ENCODE results near the gene FDXR.

The FDXR gene

DNA sequence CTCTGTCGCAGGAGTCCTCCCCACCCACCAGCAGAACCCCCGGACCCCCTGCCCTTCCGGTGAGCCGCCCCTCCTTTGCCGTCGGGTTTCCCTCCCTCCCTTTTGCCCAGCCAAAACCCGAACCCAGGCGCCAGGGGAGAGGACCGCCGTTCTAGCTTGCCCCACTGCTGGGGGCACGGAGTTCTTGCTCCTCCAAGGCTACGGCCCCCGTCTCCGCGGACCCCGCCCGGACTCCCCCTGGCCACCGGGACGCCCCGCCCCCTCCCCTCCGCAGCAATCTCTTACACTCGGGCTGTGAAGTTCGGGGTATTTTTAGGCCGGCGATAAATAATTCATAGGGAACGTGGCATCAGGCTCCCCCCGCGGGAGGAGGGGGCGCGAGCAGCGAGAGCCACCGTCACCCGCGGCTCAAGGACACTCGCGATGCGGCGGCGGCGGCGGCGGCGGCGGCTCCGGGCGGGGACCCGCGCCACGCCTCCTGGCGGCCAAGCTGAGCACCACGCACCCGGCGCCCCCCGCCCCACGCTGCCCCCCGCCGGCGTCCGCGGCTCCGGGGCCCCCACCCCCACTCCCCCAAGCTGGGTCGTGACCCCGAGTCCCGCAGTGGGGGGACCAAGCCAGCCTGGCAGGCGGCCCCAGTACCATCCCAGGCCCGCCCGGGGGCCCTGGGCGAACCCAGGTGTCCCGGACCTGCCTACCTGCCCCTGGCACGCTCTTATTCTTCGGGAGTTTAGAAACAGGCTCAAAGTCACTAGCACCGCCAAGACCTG, 13.2 kb downstream of the FDXR start, which contains the start of gene GRIN2C:
GRIN2C (minus strand) TSS at position 427 of the 770 bp plus-strand sequence. CDS start 4,793 bp downstream, outside the sequence.
- in situ Hi-C loops (cut with MboI; ENCODE audit: low sequenced_read_pairs), result loop anchor here (5.0 to 10.0 kb wide), 2 partner anchors 67 to 205 kb away; no protein-coding TSS in a partner anchor

DNA sequence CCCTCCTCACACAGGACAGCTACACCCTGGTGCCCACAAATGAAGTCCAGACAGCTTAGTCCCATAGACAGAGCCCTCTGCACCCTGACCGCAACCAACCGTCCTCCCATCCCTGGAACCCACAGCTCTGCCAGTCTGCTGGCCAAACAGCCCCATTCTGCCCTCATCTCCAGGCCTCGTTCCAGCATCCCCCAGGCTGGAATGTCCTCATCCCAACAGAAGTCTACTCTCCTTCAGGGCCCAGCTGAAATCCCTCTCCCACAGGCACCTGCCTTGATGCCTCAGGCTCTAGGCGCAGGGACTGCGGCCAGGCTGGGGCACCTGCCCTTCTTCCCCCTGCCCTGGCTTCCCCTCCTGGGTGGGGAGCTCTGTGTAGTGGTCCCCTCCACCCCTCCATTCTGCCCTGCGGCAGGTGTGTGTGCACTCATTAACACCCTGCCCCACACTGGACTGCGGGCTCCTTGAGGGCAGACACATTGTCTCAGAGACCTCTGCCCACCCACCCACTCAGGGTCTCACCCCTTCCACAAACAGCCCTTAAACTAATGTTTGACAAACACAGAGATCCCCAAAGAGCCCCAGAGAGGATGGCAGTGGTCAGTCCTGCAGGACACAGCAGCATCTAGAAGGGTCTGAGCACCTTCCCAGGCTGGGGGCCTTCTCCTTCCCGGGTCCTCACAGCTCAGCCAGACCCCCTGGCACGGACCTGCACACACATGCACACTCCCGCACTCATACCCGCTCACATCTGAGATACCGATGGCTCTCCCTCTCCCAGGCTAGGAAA, 13.9 kb downstream of the FDXR start:
- in situ Hi-C loops (cut with MboI; ENCODE audit: low sequenced_read_pairs), result no loop called here

DNA sequence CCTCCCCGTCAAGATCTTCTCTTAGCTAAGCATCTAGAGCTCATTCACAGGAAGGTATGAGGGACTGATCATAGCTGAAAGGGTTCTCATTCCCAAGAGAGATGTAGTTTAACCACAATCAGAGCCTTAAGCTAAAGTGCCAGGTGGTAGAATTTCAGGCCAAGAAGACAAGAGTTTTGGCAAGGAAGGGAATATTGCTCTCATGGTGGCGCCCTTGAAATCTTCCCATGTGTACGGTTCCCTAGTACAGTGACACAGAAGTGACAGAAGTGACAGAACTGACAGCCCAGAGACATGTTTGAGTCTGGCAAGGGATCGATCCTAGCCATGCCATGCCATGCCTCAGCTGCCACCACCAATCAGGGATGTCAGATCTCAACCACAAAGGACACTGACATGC, 15.6 kb downstream of the FDXR start:
- in situ Hi-C loops (cut with MboI; ENCODE audit: low sequenced_read_pairs), result no loop called here

DNA sequence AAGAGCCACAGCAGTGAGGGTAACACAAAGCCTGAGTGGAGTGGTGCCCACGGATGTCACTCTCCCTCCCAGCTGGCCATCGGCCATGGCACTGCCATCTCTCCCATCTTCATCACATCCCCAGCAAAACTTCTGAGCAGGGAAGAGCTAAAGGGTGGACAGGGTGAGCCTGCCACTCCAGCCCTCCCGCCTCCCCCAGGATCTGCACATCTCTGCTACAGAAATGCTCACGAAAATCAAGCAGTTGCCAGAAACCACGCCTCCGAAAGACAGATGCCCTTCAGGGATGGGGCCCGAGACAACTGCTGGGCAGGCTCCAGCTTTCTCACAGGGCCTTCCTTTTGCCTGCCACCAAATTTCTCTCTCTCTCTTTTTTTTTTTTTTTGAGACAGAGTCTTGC, 16.7 kb downstream of the FDXR start:
- in situ Hi-C loops (cut with MboI; ENCODE audit: low sequenced_read_pairs), result no loop called here

DNA sequence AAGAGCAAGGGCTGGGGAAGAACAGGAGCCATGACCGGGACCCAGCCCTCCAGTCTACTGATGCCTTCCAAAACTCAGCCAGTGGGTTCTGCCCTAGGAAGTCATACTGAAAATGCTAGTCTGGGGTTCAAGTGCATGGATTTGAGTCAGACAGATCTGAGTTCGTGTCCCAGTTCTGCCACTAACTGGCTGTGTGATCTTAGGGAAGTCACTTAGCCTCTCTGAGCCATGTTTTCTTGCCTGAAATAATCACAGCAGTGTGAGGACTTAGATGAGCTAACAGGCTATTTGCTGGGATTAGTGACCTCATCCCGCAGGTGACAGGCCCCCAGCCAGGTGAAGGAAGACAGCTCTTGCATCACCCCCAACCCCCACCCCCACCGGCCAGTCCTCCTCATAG, 17.5 kb downstream of the FDXR start:
- in situ Hi-C loops (cut with MboI; ENCODE audit: low sequenced_read_pairs), result no loop called here

DNA sequence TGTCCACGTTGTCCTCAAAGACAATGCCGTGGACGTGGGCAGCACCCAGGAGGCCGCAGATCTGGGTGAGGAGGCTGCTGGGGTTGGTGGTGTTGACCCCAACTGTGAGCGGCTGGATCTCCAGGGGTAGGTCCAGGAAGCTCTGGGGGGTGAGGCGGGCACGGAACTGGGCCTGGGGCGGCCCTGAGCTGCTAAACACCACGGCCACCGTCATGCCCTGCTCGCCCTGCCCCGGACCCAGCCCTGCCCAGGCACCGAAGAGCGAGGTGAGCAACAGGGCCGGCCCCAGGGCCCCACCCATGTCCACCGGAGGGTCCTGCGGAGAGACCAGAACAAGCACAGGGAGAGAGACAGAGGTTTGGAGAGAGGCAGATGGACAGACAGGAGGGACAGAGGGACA, 18.0 kb downstream of the FDXR start:
- in situ Hi-C loops (cut with MboI; ENCODE audit: low sequenced_read_pairs), result no loop called here

DNA sequence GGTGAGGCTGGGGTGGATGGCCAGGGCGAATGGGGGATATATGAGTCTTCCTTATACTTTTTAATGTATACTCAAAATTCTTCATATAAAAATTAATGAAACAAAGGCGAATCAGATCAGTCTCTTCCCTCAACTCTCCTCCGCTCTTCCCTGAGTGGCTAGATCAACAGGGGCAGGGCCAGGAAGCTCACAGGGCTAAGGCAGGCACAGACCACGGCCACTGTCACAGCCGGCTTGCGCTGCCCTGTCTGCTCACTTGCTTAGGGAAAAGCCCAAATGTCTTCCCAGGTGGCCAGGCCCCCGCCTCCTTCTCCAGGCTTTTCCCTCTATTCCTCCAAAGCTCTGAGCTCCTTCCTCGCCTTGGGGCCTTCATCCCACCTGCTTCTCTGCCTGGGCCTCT, 19.1 kb downstream of the FDXR start:
- in situ Hi-C loops (cut with MboI; ENCODE audit: low sequenced_read_pairs), result no loop called here

DNA sequence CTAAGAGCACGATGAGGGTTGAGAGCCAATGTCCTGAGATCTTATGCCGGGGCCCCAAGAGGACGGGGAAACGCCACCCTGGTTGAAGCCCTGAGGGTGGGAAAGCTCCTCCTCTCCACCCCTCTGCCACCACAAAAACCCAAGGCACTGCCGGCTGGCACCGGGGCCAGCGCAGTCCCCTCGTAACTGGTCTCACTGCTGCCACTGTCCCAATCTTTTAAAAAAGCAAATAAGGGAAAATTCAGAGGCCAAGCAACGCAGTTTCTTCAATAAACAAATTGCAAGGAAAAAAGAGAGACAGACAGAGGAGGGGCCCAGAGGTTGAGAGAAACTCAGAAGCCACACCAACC, 19.8 kb downstream of the FDXR start:
- in situ Hi-C loops (cut with MboI; ENCODE audit: low sequenced_read_pairs), result no loop called here

DNA sequence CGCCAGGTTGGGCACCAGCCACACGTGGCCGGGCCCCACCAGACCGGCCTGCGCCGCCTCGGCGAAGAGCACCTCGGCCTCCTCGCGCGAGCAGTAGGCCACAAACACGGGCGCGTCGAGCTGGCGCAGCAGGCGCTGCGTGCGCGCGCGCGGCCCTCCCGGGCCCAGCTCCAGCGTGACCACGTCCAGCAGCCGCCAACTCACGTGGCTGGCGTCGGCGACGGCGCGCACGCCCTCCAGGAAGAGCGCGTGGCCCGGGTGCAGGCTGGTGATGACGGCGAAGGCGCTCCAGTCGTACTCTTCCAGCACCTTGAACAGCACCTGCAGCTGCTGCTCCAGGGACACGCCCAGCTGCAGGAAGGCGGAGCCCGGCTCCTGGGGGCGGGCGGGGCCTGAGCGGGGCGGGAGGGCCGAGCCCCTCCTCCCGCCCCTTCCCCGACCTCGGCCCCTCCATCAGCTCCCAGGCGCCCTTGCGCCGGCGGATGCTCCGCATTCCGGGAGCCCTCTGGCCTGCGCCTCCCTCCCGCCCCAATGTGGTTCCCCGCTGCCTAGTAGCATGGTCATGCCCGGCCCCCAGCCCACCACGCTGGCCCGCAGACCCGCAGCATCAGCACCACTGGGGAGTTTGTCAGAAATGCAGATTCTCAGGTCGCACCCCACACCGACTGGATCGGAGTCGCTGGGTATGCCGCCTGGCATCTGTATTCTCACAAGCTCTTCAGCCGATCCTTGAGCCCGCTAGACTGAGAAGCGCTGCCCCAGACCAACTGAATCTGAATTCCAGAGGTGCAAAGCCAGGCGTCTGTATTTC, 20.4 kb downstream of the FDXR start:
- in situ Hi-C loops (cut with MboI; ENCODE audit: low sequenced_read_pairs), result no loop called here

DNA sequence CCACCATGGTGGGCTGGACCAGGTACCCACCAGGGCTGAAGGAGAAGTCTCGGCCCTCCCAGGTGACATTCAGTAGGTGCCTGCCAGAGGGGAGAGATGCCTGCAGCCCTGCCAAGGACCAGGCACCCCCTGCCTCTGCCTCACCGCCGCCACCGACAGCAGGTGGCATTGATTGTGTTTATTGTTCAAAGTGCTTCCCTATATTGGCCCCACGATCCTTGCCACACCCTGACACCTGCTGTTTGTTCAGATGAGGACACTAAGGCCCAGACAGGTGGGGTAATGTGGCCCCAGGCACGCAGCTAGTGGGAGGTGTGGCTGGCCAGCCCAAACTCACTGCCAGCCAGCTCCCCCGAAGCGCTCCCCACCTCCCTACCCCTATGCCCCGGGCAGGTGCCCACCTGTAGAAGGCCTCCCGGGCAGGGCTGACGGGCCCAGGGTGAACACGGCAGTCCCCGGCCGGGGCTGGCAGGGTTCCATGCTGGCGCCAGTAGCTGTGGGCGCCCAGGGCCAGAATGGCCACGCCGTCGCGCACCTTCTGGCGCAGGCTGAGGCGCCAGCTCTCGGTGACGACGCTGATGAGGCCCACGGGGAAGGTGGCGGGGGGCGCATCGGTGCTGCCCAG, 21.1 kb downstream of the FDXR start:
- in situ Hi-C loops (cut with MboI; ENCODE audit: low sequenced_read_pairs), result no loop called here

DNA sequence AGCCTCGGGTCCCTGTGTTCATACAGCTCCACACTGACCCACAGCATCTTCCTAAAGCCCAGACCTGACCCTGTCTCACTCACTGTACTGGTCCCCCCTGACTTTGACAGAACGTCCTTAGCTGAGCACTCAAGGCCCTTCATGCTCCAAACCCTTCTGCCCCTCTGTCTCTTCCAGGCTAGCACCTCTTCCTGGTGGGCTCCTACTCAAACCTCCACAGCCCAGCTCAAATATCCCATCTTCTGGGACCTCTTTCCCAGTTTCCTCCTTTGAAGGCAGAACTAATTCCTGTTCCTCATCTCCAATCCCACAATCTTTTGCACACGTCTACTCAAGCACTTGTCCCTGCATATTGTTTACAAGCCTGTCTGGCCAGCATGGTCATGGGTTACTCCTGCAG, 21.9 kb downstream of the FDXR start:
- in situ Hi-C loops (cut with MboI; ENCODE audit: low sequenced_read_pairs), result no loop called here

DNA sequence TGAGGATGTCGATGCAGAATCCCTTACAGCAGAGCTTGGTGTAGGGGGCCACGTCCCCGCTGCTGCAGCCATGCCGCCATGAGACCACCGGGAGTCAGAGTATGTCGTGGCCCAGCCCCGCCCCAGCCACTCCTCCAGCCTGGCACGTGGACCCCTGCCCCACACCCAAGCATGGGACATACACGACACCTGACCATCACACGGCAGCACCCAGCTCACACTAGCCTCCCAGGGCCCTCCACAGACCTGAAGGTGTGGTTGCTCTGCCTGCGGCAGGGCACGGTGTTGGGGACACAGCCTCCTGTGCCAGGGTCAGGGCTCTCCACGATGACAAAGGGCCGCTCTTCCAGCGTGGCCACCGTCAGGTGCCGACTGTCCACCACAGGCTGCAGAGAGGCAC, 22.5 kb downstream of the FDXR start:
- in situ Hi-C loops (cut with MboI; ENCODE audit: low sequenced_read_pairs), result no loop called here

DNA sequence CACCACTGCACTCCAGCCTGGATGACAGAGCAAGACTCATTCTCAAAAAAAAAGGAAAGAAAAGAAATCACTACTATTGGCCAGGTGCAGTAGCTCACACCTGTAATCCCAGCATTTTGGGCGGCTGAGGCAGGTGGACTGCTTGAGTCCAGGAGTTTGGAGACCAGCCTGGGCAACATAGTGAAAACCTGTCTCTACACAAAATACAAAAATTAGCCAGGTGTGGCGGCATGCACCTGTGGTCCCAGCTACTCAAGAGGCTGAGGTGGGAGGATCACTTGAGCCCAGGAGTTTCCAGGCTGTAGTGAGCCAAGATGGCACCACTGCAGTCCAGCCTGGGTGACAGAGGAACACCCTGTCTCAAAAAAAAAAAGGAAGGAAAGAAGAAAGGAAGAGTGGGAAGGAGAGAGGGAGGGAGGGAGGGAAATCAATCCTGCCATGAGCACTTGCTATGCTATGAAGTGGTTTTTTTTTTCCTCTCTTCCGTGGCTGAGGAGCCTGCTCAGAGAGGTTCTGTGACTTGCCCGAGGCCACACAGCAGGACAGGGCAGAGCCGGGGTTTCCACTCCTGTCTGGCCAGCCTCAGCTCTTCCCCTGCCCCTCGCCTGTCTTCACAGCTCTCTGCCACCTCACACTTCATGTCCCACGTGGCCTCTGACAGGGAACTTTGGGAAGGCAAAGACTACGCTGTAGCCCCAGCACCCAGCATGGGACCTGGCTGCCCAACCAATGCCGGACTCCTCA, 24.0 kb downstream of the FDXR start:
- in situ Hi-C loops (cut with MboI; ENCODE audit: low sequenced_read_pairs), result no loop called here

DNA sequence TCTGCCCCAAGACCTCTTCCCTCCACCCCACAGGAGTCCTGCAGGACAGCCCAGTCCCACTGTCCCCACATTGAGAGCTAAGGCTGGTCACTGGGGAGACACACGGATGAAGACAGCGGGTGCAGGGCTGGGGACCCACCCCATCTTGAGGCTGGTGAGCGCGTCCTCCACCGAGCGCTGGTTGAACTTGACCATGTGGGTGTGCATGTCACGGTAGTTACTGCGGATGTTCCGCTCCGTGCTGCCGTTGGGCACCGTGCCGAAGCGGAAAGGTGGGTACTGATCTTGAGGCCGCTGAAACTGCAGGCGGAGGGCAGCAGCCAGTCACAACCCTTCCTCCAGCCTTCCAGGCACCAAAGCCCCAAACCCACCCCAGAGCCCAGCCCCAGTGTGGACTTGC, 26.2 kb downstream of the FDXR start:
- in situ Hi-C loops (cut with MboI; ENCODE audit: low sequenced_read_pairs), result no loop called here

DNA sequence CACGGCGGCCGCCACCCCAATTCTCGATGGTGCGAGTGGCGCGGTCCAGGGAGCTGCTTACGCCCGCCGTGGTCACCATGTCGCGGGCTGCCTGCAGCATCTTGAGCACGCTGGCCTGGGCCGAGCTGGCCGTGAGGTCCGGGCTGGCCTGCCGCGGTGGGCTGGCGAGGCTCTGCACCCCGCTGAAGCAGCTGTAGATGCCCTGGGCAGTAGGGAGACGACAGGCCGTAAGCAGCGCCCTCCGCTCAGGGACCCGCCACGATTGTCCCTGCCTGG, 29.5 kb downstream of the FDXR start:
- in situ Hi-C loops (cut with MboI; ENCODE audit: low sequenced_read_pairs), result no loop called here

DNA sequence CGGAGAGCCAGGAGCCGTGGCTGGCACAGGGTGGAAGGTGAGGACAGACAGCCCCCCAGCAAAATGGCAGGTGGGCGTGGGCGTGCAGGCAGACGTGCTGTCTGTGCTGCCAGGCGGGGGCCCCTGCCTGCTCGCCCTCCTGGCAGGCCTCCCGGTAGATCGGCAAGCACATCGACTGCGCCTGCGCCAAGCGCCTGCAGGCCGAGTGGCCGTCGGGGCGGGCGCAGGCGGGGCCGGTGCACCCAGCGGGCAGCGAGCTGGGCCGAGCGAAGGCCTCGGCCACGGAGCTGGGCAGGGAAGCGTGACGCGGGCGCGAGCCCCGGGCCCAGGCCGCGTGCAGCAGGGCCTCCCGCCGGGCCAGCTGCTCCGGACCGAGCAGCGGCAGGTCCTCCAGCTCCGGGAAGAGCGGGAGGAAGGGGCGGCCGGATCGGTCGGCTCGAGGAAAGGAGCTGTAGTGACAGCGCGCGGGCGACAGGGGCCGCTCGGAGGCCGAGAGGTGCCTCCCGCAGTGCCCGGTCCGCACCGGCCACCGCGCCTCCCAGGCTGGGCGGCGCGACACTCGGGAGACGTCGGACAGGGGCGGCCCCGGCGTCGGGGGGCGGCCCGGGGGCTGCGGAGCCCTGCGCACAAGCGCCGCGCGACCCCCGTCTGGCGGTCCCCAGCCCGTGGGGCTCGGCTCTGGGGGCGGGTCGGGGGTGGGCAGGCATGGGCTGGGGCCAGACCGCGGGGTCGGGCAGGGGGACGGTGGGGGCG, 30.0 kb downstream of the FDXR start:
- in situ Hi-C loops (cut with MboI; ENCODE audit: low sequenced_read_pairs), result no loop called here

DNA sequence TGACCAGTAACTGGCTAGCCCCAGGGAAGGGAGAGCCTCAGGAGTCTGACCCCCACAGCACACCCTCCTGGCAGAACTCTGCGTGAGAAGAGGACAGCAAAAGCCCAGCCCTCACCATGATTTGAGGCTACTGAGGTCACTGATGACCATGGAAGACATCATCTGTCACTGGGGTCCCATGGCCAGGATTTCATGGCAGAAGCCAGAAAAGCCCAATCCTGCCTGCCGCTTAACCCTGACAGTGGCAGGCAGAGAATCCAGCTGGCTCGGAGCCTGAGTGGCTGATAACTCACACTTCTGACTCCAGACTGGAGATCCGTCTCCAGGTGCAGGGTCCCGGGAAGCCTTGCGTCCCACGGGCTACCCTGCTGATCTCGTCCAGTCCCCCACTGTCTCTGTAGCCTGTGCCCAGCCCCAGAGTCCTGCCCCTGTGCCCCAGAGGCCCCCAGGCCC, 30.6 kb downstream of the FDXR start:
- in situ Hi-C loops (cut with MboI; ENCODE audit: low sequenced_read_pairs), result no loop called here

DNA sequence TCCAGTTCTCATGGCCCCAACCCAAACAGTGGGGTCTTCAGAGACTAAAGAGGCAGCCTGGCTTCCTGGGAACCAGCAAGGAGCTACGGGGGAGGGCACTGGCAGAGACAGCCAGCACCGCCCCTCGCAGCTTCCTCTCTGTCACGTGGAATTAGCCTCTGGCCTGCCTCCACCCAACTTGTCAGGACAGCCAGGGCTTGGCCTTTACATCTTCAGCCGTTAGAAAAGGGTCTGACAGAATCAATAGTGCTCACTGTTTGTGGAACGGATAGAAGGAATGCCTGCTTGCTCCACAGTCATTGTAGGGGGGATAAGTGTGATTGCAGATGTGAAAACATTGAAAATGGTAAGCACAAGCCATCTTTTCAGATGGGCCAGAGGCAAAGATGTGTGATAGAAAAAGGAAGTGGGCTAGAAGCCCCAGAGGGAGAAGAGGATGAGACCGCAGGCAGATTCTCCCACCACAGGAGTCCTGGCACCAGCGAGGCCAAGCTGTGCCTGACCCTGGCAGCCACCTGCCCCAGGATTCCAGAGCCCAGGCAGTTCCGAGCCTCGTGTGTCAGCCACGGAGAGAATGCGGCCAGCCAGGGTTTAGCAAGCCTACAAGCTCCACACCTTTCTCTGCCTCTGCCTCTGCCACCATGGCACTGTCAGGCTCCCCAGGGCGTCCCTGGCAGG, 31.7 kb downstream of the FDXR start:
- in situ Hi-C loops (cut with MboI; ENCODE audit: low sequenced_read_pairs), result no loop called here
